ENCODE results near the gene MXRA8. TPM values are rescaled to one million over a fixed set of nuclear protein-coding genes. Genes with fewer than 3 reads are reported as not detected.

MXRA8 gene
- total RNA-seq, 3 donors from 2014 or later: 6.8 to 62.1 (median 20.8) TPM

- ATAC-seq: no peak
- peaks cover 3% of the 10 kb centered on the region for H3K36me3 ChIP-seq (ENCODE audit: low read depth)
- no peak overlapping the region for H3K4me3 ChIP-seq
- DNase-seq: no peak
- TF ChIP-seq CTCF (IDR thresholded peaks at IDR 0.05): no peak
- no peaks in the 10 kb centered on the region for H3K9me3 ChIP-seq
- intact Hi-C loops (cut with DNase I, micrococcal nuclease): no loop called here
- H3K4me1 ChIP-seq (ENCODE audit: low read depth): peaks cover 38% of the 10 kb centered on the region
Observed at GRCh38 chr1:1328254-1328653, 30.1 kb downstream of the MXRA8 start.

- TF ChIP-seq CTCF (IDR thresholded peaks at IDR 0.05): no peak
- intact Hi-C loops (cut with DNase I, micrococcal nuclease): no loop called here
- H3K36me3 ChIP-seq (ENCODE audit: low read depth): peaks cover 3% of the 10 kb centered on the region
- DNase-seq: no peak
- no peak overlapping the region for H3K4me3 ChIP-seq
- peaks cover 35% of the 10 kb centered on the region for H3K4me1 ChIP-seq (ENCODE audit: low read depth)
- H3K9me3 ChIP-seq: no peaks in the 10 kb centered on the region
- no peak for ATAC-seq
Observed at GRCh38 chr1:1327291-1327690, 31.1 kb downstream of the MXRA8 start.

GRCh38 chr1:1326075-1326605 lies 32.2 kb downstream of the MXRA8 start:
- Histone ChIP-seq H3K9me3 (no peaks in the 10 kb centered on the region), H3K4me1 (ENCODE audit: low read depth) (peaks cover 30% of the 10 kb centered on the region), H3K4me3 (no peak overlapping the region), H3K36me3 (ENCODE audit: low read depth) (peaks cover 3% of the 10 kb centered on the region)
- DNase-seq (no peak), ATAC-seq (no peak)
- intact Hi-C loops (cut with DNase I, micrococcal nuclease): no loop called here
- no peak for TF ChIP-seq CTCF (IDR thresholded peaks at IDR 0.05)

- ATAC-seq: peak; percentile 65
- Histone ChIP-seq H3K4me3 (peak overlapping the region; percentile 84), H3K4me1 (ENCODE audit: low read depth) (peaks cover 23% of the 10 kb centered on the region), H3K36me3 (ENCODE audit: low read depth) (peaks cover 3% of the 10 kb centered on the region), H3K9me3 (no peaks in the 10 kb centered on the region)
- intact Hi-C loops (cut with DNase I, micrococcal nuclease): no loop called here
- no peak for TF ChIP-seq CTCF (IDR thresholded peaks at IDR 0.05)
- peak in 2 of 3 donors; percentile 70 to 77 for DNase-seq
Observed at GRCh38 chr1:1325288-1326074, 32.9 kb downstream of the MXRA8 start.

GRCh38 chr1:1324524-1325287 lies 33.6 kb downstream of the MXRA8 start, which contains the start of the genes CPTP and INTS11:
TSS of gene CPTP (plus strand) at chr1:1324802. CDS start at chr1:1326911, 2,109 bp downstream.
TSS of gene INTS11 (minus strand) at chr1:1324660. CDS start at chr1:1324608, 52 bp downstream.
- Histone ChIP-seq H3K4me1 (ENCODE audit: low read depth) (peaks cover 23% of the 10 kb centered on the region), H3K9me3 (no peaks in the 10 kb centered on the region), H3K4me3 (peak within 1 kb of the TSS; percentile 84), H3K36me3 (ENCODE audit: low read depth) (peaks cover 3% of the 10 kb centered on the region)
- no peak for TF ChIP-seq CTCF (IDR thresholded peaks at IDR 0.05)
- ATAC-seq: peak; percentile 91
- peak; percentile 93 to 97 (median 96) for DNase-seq
- intact Hi-C loops (cut with DNase I, micrococcal nuclease): no loop called here

Measured in mucosa of descending colon (tissue), 3 donors.